ENCODE data around the gene LTA. TPM values are rescaled to one million over a fixed set of nuclear protein-coding genes. Genes with fewer than 3 reads are reported as not detected.
A peak's percentile ranks its signal among the peaks of the same experiment; 100 is the strongest.

The LTA gene
- total RNA-seq, 3 donors from 2014 or later = 0.29 TPM; not detected in 2

- Histone ChIP-seq H3K27ac (peak overlapping the region in 1 of 2 donors; percentile 11), H3K4me1 (no peaks in the 10 kb centered on the region), H3K27me3 (peaks cover 0 to 4% of the 10 kb centered on the region in 2 donors), H3K36me3 (no peaks in the 10 kb centered on the region), H3K9me3 (no peaks in the 10 kb centered on the region), H3K4me3 (no peak overlapping the region)
- intact Hi-C loops (cut with DNase I; ENCODE audit: low total_unique reads) = no loop called here
- no peak for DNase-seq (ENCODE audit: low spot score in 2 of 2)
- no peak for TF ChIP-seq CTCF (IDR thresholded peaks at IDR 0.05)
- no peak for TF ChIP-seq POLR2AphosphoS5 (IDR thresholded peaks at IDR 0.05)
- no peak for TF ChIP-seq POLR2A (IDR thresholded peaks at IDR 0.05)
Measured at GRCh38 chr6:31574106-31575061, 2.3 kb downstream of the LTA start.

- Histone ChIP-seq H3K27me3 (no peaks in the 10 kb centered on the region), H3K9me3 (no peaks in the 10 kb centered on the region), H3K4me3 (peak within 1 kb of the TSS; percentile 17 to 59 (median 38)), H3K27ac (peak within 1 kb of the TSS in 1 of 2 donors; percentile 33), H3K36me3 (no peaks in the 10 kb centered on the region), H3K4me1 (no peaks in the 10 kb centered on the region)
- DNase-seq (ENCODE audit: low spot score in 2 of 2) = peak in 1 of 2 donors; percentile 53
- intact Hi-C loops (cut with DNase I; ENCODE audit: low total_unique reads) = no loop called here
- no peak for TF ChIP-seq POLR2A (IDR thresholded peaks at IDR 0.05)
- TF ChIP-seq POLR2AphosphoS5 (IDR thresholded peaks at IDR 0.05) = no peak
- no peak for TF ChIP-seq CTCF (IDR thresholded peaks at IDR 0.05)
Measured at GRCh38 chr6:31575335-31575901, 3.3 kb downstream of the LTA start, which contains the start of gene TNF. Gene TNF, plus strand, starts transcription at chr6:31575565. Its CDS starts 177 bp downstream, at chr6:31575742.

- no peaks in the 10 kb centered on the region for H3K4me1 ChIP-seq
- TF ChIP-seq CTCF (IDR thresholded peaks at IDR 0.05) (no peak), POLR2A (IDR thresholded peaks at IDR 0.05) (no peak), POLR2AphosphoS5 (IDR thresholded peaks at IDR 0.05) (no peak)
- no peaks in the 10 kb centered on the region for H3K36me3 ChIP-seq
- no peaks in the 10 kb centered on the region for H3K27me3 ChIP-seq
- no peaks in the 10 kb centered on the region for H3K9me3 ChIP-seq
- peak overlapping the region; percentile 17 to 59 (median 38) for H3K4me3 ChIP-seq
- no peak overlapping the region for H3K27ac ChIP-seq
- intact Hi-C loops (cut with DNase I; ENCODE audit: low total_unique reads) = no loop called here
- no peak for DNase-seq (ENCODE audit: low spot score in 2 of 2)
Measured at GRCh38 chr6:31575952-31576685, 4.0 kb downstream of the LTA start.

GRCh38 chr6:31576897-31577578 lies 4.9 kb downstream of the LTA start:
- Histone ChIP-seq H3K4me1 (no peaks in the 10 kb centered on the region), H3K4me3 (no peak overlapping the region), H3K27ac (no peak overlapping the region), H3K27me3 (no peaks in the 10 kb centered on the region), H3K9me3 (no peaks in the 10 kb centered on the region), H3K36me3 (no peaks in the 10 kb centered on the region)
- intact Hi-C loops (cut with DNase I; ENCODE audit: low total_unique reads) = no loop called here
- DNase-seq (ENCODE audit: low spot score in 2 of 2) = no peak
- TF ChIP-seq POLR2AphosphoS5 (IDR thresholded peaks at IDR 0.05) = no peak
- TF ChIP-seq CTCF (IDR thresholded peaks at IDR 0.05) = no peak
- no peak for TF ChIP-seq POLR2A (IDR thresholded peaks at IDR 0.05)
